HG03095 (cell line): ENCODE results near the gene FCRL4.
A peak's percentile ranks its signal among the peaks of the same experiment; 100 is the strongest.

Experiments
- ATAC-seq: cut with Tn5 transposase; IDR thresholded peaks from one replicate; pipeline ENCODE4 v1.9.1; 2021; ENCODE audit warnings: moderate library complexity; ENCODE audit not compliant: unreplicated experiment

FCRL4 gene

GRCh38 chr1:157597959-157598667 lies at the start of gene FCRL4:
FCRL4 (minus strand) TSS chr1:157598085; CDS start chr1:157597944, 141 bp downstream.
- ATAC-seq, result peak; percentile 48

GRCh38 chr1:157646144-157646543 lies 48.3 kb upstream of the FCRL4 start:
- no peak for ATAC-seq

GRCh38 chr1:157641177-157641576 lies 43.3 kb upstream of the FCRL4 start:
- no peak for ATAC-seq

GRCh38 chr1:157639800-157640199 lies 41.9 kb upstream of the FCRL4 start:
- ATAC-seq, result no peak

- no peak for ATAC-seq
Measured at GRCh38 chr1:157628773-157629172, 30.9 kb upstream of the FCRL4 start.

- no peak for ATAC-seq
Measured at GRCh38 chr1:157626099-157626498, 28.2 kb upstream of the FCRL4 start.

GRCh38 chr1:157624471-157624870 lies 26.6 kb upstream of the FCRL4 start:
- ATAC-seq, result no peak

DNA sequence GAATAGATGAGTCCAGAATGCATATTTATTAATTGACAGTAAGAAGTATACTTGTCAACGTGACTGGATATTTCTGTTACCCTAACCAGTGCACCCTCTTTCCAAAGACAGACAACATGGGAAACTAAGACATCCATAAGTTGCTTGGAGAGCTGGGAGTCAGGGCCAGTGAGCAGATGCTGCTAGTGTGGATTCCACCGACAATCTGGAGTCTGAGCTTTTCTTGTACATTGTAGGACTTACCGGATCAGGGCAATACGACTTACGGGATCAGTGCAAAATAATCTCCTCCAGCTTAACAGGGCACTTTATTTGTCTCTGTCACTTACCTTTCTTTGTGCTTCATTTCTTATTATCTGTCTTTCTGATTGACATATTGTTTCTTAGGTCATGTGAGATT lies 24.6 kb upstream of the FCRL4 start:
- ATAC-seq, result no peak

DNA sequence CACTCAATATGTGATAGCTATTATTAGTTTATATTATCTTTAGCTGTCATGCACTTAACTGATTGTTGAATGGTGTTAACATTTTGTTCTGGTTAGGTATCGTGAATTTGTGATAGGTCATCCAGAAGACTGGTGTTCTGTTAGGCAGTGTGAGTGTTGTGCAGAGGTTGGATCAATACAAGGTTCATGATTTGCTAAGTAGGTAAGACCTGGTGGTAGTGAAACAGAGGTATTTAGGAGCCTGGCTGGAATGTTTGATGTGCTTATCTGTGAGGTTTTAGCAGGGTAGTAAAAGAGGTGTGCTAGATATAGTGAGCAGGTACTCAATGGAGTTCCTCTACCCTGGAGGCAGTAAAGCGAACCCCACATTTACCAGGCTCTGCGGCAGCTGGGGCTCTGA lies 20.3 kb upstream of the FCRL4 start:
- ATAC-seq, result no peak

GRCh38 chr1:157600236-157600635 lies 2.4 kb upstream of the FCRL4 start:
- ATAC-seq, result no peak

- ATAC-seq, result peak; percentile 51
Measured at GRCh38 chr1:157596384-157596783, 1.5 kb downstream of the FCRL4 start.

- ATAC-seq, result peak; percentile 64
Measured at GRCh38 chr1:157595356-157595755, 2.5 kb downstream of the FCRL4 start.

- no peak for ATAC-seq
Measured at GRCh38 chr1:157585984-157586383, 11.9 kb downstream of the FCRL4 start.

GRCh38 chr1:157584503-157584902 lies 13.4 kb downstream of the FCRL4 start:
- ATAC-seq, result no peak

DNA sequence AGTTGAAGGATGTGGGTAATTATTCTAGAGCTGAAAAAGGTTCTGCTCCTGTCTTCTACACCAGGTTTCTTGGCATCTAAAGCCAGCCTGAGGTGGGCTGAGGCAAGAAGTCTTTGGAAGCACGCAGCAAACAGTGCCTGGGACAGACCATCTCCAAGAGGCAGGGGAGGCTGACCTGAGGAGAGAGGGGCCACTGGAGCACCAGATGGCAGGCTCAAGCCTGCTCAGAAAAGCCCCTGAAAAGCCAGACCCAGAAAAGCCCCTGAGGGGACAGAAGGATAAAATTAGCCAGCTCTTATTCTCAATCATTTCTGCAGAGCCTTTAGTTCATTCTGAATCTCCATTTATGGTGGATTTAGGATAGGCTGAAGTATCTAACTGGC lies 17.1 kb downstream of the FCRL4 start:
- ATAC-seq, result no peak

GRCh38 chr1:157580179-157580827 lies 17.6 kb downstream of the FCRL4 start:
- ATAC-seq, result no peak

DNA sequence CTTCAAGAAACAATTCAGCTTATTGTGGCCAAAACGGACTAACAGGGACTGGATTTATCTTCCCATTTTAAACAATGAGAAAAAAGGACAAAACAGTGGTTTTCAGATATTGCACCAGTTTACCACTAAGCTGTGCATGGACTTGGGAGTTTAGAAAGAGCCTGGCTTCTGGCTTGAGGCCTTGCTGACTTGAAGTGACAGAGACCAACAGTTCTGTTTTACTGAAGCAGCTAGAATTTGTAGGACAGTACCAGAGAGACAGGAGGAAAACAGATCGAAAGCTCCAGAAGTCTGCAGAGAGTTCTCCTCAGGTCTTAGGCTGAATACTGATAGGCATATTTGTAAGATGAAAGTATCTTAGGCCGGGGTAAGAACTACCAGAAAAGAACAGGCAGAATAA lies 20.5 kb downstream of the FCRL4 start:
- ATAC-seq, result no peak

- peak; percentile 57 for ATAC-seq
Measured at GRCh38 chr1:157575744-157576143, 22.1 kb downstream of the FCRL4 start.

DNA sequence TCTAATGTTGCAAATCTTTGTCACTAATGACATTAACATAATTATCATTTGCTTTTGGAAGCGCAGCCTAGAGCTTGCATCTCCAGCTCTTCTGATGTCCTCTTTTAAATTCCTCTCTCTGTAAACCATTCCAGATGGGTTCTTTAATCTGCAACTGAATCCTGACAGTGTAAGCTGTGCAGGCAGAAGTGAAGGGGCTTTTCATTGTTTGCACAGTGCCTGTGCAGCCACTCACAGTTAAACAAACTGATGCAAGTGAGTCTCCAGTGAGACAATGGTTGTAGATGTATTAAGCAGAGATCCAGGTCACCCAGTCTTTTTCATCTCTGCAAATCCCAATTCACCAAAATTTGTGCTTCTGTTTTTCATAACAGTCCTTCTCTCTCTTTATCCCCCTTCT lies 23.0 kb downstream of the FCRL4 start:
- no peak for ATAC-seq

DNA sequence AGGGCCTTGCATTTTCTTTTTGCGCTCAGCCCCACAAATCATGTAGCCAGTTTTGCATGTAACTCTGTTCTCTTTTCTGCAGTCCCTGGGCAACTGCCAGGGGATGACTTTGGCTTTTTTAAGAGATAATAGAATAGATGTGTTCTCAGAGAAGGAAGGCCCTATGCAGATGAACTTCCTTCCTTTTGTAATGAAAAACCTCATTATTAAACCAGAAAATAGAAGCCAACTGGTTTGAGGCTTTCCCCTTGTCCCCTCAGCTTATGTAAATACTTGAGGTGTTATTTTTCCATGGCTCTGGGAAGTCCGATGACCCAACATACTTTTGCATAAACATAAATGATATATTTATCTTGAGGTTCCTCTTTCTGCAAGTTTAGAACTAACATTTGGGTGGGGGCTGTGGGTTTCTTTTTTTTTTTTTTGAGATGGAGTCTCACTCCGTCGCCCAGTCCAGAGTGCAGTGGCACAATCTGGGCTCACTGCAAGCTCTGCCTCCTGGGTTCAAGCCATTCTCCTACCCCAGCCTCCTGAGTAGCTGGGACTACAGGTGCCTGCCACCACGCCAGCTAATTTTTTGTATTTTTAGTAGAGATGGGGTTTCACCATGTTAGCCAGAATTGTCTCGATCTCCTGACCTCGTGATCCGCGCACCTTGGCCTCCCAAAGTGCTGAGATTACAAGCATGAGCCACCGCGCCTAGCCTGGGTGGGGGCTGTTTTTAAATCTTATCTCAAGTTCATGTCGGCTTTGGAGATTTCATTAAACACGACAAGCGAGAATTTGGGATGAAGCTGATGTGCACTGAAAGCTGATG lies 31.2 kb downstream of the FCRL4 start:
- no peak for ATAC-seq

GRCh38 chr1:157562515-157562914 lies 35.4 kb downstream of the FCRL4 start:
- ATAC-seq, result peak; percentile 84

DNA sequence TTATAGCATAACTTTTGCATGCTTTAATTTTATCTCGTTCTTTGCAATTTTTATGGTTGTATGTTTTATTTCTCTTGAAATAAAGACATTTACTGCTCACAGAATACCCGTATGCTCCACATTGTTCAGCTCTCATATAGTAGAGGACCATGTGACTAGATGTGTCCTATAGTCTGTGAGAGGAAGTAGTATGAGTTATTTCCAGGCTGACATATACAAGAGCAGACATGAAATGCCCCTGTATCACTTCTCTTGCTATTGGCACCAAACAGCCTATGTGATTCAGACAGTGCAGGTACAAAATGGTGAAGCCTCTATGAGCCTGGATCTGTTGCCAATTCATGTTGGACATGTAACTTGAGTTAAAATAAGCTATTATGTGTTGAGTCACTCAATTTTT lies 39.8 kb downstream of the FCRL4 start:
- no peak for ATAC-seq
